Right atrium auricular region (tissue), 2 donors: ENCODE measurements around the gene PDE8B. TPM values are rescaled to one million over a fixed set of nuclear protein-coding genes. Genes with fewer than 3 reads are reported as not detected.

Experiments used
- DNase-seq: peaks from one replicate; pipeline ENCODE4 v3.0.0-alpha.2; 2019; ENCODE audit warnings: low spot score
- H3K27ac ChIP-seq, 2 donors: fragments of 200-600 bp; sonication (generic); 1 replicate in 1 of 2; 2 replicates in 1 of 2; pipeline ENCODE4 v1.5.1; 2016 to 2019
- H3K27me3 ChIP-seq, 2 donors: fragments of 200-600 bp; sonication (generic); one replicate each; pipeline versions ENCODE4 v1.5.1 to v1.6.0; 2017 to 2019
- H3K36me3 ChIP-seq: fragments of 200-600 bp; sonication (generic); one replicate; pipeline ENCODE4 v1.5.1; 2016
- H3K4me1 ChIP-seq, 2 donors: fragments of 200-600 bp; sonication (generic); one replicate each; pipeline versions ENCODE4 v1.5.1 to v1.6.0; 2017 to 2019
- H3K4me3 ChIP-seq, 2 donors: fragments of 200-600 bp; sonication (generic); 1 replicate in 1 of 2; 2 replicates in 1 of 2; pipeline ENCODE4 v1.5.1; 2017 to 2019; ENCODE audit warnings: mild to moderate bottlenecking in 1 of 2, moderate library complexity in 1 of 2
- H3K9me3 ChIP-seq, 2 donors: fragments of 200-600 bp; sonication (generic); one replicate each; pipeline ENCODE4 v1.5.1; 2019
- CTCF ChIP-seq, 2 donors: fragments of 200-600 bp; sonication (generic); IDR thresholded peaks; one replicate each; pipeline ENCODE4 v1.5.1; 2019; ENCODE audit warnings: antibody characterized with exemption in 2 of 2
- total RNA-seq, 2 donors: library from RNA; depleted of rRNA; stranded (reverse); fragments of >200 nt; gene quantifications; one replicate each; pipeline ENCODE4 v1.1.0, GENCODE V29; 2016

The PDE8B gene
- total RNA-seq, 2 donors from 2014 or later: 22.2 to 64.5 TPM

- peak overlapping the region; percentile 55 to 56 for H3K4me3 ChIP-seq
- DNase-seq: no peak
- peak overlapping the region; percentile 54 to 81 for H3K27ac ChIP-seq
- TF ChIP-seq CTCF (IDR thresholded peaks at IDR 0.05): no peak
- H3K4me1 ChIP-seq: peaks cover 0 to 27% of the 10 kb centered on the region in 2 donors
- no peaks in the 10 kb centered on the region for H3K36me3 ChIP-seq
- no peaks in the 10 kb centered on the region for H3K27me3 ChIP-seq
- no peaks in the 10 kb centered on the region for H3K9me3 ChIP-seq
Observed at GRCh38 chr5:77181596-77182304, 28.7 kb upstream of the PDE8B start.

DNA sequence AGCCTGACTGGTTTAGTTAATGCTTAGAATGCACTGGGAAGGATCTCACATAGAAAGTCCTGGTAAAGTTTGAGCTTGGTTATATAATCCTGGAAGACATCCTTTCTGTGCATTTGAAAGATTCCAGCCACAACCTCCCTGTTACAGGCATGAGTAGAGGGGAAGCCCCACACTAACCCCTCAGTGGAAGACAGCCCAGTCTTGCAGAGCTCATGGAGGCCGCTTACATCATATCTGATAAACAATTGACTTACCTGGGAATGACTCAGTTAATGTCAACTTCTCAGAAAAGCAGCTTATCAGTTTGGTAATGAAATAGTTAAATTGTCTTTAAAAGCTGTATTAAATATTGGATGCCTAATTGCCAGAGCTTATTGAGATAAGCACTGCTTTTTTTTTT is 28.1 kb upstream of the PDE8B start:
- Histone ChIP-seq H3K27me3 (no peaks in the 10 kb centered on the region), H3K9me3 (no peaks in the 10 kb centered on the region), H3K36me3 (no peaks in the 10 kb centered on the region), H3K4me3 (no peak overlapping the region), H3K4me1 (peaks cover 0 to 27% of the 10 kb centered on the region in 2 donors), H3K27ac (peak overlapping the region; percentile 54 to 81)
- no peak for DNase-seq
- no peak for TF ChIP-seq CTCF (IDR thresholded peaks at IDR 0.05)

- Histone ChIP-seq H3K9me3 (no peaks in the 10 kb centered on the region), H3K27ac (no peak overlapping the region), H3K36me3 (no peaks in the 10 kb centered on the region), H3K4me1 (peaks cover 0 to 6% of the 10 kb centered on the region in 2 donors), H3K27me3 (no peaks in the 10 kb centered on the region), H3K4me3 (no peak overlapping the region)
- DNase-seq: no peak
- TF ChIP-seq CTCF (IDR thresholded peaks at IDR 0.05): no peak
Observed at GRCh38 chr5:77186652-77187370, 23.7 kb upstream of the PDE8B start.

DNA sequence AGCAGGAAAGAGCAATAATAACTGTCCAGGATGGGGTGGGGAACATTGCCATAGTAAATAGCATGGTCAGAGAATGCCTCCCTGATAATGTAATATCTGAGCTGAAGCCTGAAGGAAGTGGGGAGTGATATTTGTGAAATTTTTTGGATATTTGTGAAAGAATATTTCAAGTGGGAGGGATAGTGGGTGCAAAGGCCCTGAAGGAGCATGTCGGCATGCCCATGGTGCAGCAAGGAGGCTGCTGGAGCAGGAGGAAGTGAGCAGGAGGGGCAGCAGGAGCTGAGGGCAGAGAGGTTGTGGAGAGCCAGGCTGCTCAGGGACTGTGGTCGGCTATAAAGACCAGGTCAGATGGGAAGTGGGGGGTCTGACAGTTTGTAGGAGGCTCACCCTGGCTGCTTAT is 21.1 kb upstream of the PDE8B start:
- no peak for DNase-seq
- Histone ChIP-seq H3K4me3 (no peak overlapping the region), H3K4me1 (no peaks in the 10 kb centered on the region), H3K27me3 (no peaks in the 10 kb centered on the region), H3K36me3 (no peaks in the 10 kb centered on the region), H3K9me3 (no peaks in the 10 kb centered on the region), H3K27ac (no peak overlapping the region)
- no peak for TF ChIP-seq CTCF (IDR thresholded peaks at IDR 0.05)

GRCh38 chr5:77192441-77193050 is 17.9 kb upstream of the PDE8B start:
- Histone ChIP-seq H3K4me3 (no peak overlapping the region), H3K36me3 (no peaks in the 10 kb centered on the region), H3K9me3 (peaks cover 0 to under 1% of the 10 kb centered on the region in 2 donors), H3K27me3 (no peaks in the 10 kb centered on the region), H3K27ac (no peak overlapping the region), H3K4me1 (no peaks in the 10 kb centered on the region)
- no peak for DNase-seq
- no peak for TF ChIP-seq CTCF (IDR thresholded peaks at IDR 0.05)
